Thyroid gland (tissue), 4 donors: ENCODE results near the gene REM2. TPM values are rescaled to one million over a fixed set of nuclear protein-coding genes. Genes with fewer than 3 reads are reported as not detected.
A peak's percentile ranks its signal among the peaks of the same experiment; 100 is the strongest.
"Not testable (repeated sequence)": the region's sequence is repeated elsewhere in the genome, so short reads cannot be mapped to it uniquely, and the experiment has no call there.

ENCODE experiments used
- DNase-seq, 2 donors: peaks; one replicate each; pipeline ENCODE4 v3.0.0-alpha.2; 2019
- H3K27ac ChIP-seq, 3 donors: fragments of 200-600 bp; sonication (generic); 1 replicate in 2 of 3; 2 replicates in 1 of 3; pipeline ENCODE4 v1.5.1; 2016 to 2019; ENCODE audit warnings: mild to moderate bottlenecking in 1 of 3, moderate library complexity in 1 of 3
- H3K27me3 ChIP-seq: fragments of 200-600 bp; sonication (generic); one replicate; pipeline ENCODE4 v1.5.1; 2019
- H3K36me3 ChIP-seq, 2 donors: fragments of 200-600 bp; sonication (generic); one replicate each; pipeline ENCODE4 v1.5.1; 2016 to 2019
- H3K4me1 ChIP-seq, 2 donors: fragments of 200-600 bp; sonication (generic); one replicate each; pipeline ENCODE4 v1.5.1; 2017 to 2019
- H3K4me3 ChIP-seq, 3 donors: fragments of 200-600 bp; sonication (generic); replicated peaks in 1 of 3; 1 replicate in 2 of 3; 2 replicates in 1 of 3; pipeline ENCODE4 v1.5.1; 2016; ENCODE audit warnings: mild to moderate bottlenecking in 1 of 3
- H3K9me3 ChIP-seq: fragments of 200-600 bp; sonication (generic); one replicate; pipeline ENCODE4 v1.5.1; 2017
- POLR2A ChIP-seq, 2 donors: fragments of 450-650 bp; IDR thresholded peaks; one replicate each; pipeline ENCODE4 v1.6.1; 2017; ENCODE audit warnings: antibody characterized with exemption in 2 of 2, mild to moderate bottlenecking in 2 of 2, moderate library complexity in 1 of 2
- WGBS, 2 donors: methylation state at CpG; one replicate each; pipeline ENCODE4 v1.1.5; 2017; 5-methylcytosine and 5-hydroxymethylcytosine counted together
- intact Hi-C: fragments of 100-400 bp; cut with DNase I; formaldehyde crosslinking; loops from one replicate; pipeline ENCODE4 v1.15.1; 2023
- total RNA-seq, 4 donors: library from RNA; depleted of rRNA; stranded (reverse); fragments of >200 nt; gene quantifications; one replicate each; pipeline ENCODE4 v1.2.3, GENCODE V29; 2016
- TF ChIP-seq, protein P1 (sequence below), 6 experiments: fragments of 200-600 bp in 3 of 6; fragments of 450-650 bp in 3 of 6; sonication (generic) in 3 of 6; IDR thresholded peaks; one replicate each; pipeline ENCODE4 v1.5.1; 2016 to 2019; ENCODE audit warnings: antibody characterized with exemption in 6 of 6, mild to moderate bottlenecking in 2 of 6, inconsistent platforms in 1 of 6, moderate library complexity in 1 of 6

REM2 gene
- total RNA-seq, 4 donors from 2014 or later = 0.54 to 1.2 (median 0.89) TPM; not detected in 1

DNA sequence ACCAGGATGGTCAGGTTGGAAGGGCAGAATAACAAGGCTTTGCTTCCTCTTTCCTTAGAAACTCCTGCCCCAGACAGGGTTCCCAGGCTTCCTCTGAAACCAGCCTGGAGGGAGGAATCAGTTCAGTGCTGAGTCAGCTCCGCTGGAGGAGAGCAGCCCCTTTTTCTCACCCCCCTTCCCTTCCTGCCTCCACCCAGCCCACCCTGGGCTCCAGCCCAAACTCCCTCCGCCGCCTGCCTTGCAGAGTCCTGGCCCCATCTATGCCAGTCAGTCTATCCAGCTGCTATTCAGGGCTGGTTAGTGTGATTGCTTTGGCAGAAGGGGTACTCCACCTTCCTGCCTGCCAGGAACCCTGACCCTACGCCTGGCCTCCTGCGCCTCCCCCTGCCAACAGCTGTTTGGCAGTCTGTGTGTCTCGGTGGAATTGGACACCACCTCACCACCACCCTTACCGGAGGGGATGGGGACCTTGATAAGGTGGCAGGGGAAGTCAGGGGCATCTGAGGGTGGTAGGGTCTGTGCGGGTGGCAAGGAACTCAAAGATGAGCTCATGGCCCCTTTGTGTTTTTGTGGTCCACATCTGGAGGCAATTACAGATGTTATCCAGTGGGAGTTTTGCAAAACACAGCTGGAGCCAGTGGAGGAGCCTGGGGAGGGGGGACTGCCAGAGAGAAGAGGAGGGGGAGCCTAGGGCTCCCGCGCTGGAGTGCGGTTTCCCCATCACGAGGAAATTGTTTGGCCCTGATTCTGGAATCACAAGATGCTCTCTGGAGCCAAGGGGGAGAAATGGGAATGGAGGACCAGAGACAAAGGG is 34.5 kb upstream of the REM2 start:
- Histone ChIP-seq H3K9me3 (no peaks in the 10 kb centered on the region), H3K27ac (peak overlapping the region; percentile 41 to 79 (median 73)), H3K27me3 (no peaks in the 10 kb centered on the region), H3K36me3 (peaks cover 25 to 32% of the 10 kb centered on the region in 2 donors), H3K4me1 (peaks cover 0 to 49% of the 10 kb centered on the region in 2 donors), H3K4me3 (no peak overlapping the region)
- intact Hi-C loops = loop anchor here (10.0 kb wide), 1 partner anchor 194 kb away; no protein-coding TSS in a partner anchor
- TF ChIP-seq POLR2A (IDR thresholded peaks at IDR 0.05) = no peak
- TF ChIP-seq, protein P1, sequence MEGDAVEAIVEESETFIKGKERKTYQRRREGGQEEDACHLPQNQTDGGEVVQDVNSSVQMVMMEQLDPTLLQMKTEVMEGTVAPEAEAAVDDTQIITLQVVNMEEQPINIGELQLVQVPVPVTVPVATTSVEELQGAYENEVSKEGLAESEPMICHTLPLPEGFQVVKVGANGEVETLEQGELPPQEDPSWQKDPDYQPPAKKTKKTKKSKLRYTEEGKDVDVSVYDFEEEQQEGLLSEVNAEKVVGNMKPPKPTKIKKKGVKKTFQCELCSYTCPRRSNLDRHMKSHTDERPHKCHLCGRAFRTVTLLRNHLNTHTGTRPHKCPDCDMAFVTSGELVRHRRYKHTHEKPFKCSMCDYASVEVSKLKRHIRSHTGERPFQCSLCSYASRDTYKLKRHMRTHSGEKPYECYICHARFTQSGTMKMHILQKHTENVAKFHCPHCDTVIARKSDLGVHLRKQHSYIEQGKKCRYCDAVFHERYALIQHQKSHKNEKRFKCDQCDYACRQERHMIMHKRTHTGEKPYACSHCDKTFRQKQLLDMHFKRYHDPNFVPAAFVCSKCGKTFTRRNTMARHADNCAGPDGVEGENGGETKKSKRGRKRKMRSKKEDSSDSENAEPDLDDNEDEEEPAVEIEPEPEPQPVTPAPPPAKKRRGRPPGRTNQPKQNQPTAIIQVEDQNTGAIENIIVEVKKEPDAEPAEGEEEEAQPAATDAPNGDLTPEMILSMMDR (IDR thresholded peaks at IDR 0.05) = no peak
- DNase-seq = peak in 1 of 2 donors; percentile 35
- WGBS, 2 donors = 44 to 57% methylated on average over 11 to 12 of the region's 12 CpGs

DNA sequence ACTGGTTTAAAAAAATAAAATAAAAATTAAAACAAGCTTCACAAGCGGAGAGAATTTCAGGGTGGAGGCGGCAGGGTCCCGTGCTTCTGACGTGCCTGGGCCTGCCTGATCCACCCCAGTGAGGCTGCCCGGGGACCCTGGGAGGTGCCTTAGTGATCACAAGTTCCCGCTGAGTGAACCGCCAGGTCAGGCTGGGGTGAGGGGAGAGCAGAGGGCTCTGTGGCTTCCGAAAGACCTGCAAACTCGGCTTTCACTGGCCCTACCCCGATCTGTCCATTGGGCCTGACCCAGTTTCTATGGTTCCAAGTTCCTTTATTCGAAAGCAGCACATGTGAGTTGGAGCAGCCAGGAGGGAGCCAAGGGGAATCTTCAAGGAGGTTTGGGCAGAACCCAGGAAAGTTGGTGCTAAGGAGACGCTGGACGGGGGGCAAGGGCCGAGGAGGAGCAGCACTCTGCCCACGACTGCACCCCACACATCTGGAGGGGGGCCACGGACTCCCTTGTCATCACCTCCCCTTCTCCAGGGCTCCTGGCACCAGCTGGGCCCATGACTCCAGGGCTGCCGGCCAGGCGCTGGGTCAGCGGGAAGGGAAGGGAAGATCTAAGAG is 33.7 kb upstream of the REM2 start:
- Histone ChIP-seq H3K4me3 (no peak overlapping the region), H3K27me3 (no peaks in the 10 kb centered on the region), H3K36me3 (peaks cover 23 to 27% of the 10 kb centered on the region in 2 donors), H3K27ac (peak overlapping the region; percentile 41 to 79 (median 73)), H3K4me1 (peaks cover 0 to 49% of the 10 kb centered on the region in 2 donors), H3K9me3 (no peaks in the 10 kb centered on the region)
- WGBS, 2 donors = 64 to 71% methylated on average over 16 to 17 of the region's 19 CpGs
- intact Hi-C loops = loop anchor here (10.0 kb wide), 1 partner anchor 195 kb away; no protein-coding TSS in a partner anchor
- DNase-seq = peak in 1 of 2 donors; percentile 17
- no peak for TF ChIP-seq POLR2A (IDR thresholded peaks at IDR 0.05)

DNA sequence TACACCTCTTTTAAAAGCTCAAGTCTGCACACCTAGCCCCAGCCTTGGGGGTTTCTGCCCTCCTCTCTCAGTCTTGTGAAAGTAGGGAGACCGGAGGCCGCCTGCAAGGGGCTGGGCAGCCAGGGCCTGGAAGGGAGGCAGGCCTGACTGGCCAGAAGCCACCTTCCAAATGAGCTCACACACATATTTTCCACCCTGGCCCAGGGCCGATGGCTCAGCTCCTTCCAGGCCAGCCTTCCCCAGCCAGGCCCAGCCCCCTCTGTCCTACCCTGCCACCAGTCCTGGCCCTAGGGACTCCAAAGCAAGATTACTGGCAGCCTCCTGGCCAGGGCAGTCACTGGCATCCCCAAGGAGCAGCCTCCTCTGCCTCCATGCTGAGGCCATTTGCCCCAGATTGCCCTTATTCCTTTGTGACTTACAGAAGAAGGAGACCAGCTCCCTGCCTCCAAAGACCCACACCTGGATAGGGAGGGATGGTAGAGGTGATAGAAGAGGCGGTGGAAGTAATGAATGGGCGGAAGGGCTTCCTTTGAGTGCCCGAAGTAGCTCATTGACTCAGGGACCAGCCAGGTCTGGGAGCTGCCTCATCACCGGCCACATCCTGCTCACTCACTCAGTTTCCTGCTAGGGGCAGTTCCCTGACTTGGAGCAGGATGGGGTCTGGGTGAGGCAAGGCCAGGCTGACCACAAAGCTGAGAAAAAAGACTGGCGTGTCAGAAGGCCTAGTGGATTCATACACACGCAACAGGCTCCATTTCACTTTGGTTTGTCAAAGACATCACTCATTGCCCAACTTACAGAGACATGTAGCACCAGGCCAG is 31.9 kb upstream of the REM2 start:
- Histone ChIP-seq H3K36me3 (peaks cover 7 to 9% of the 10 kb centered on the region in 2 donors), H3K4me1 (peaks cover 5 to 55% of the 10 kb centered on the region in 2 donors), H3K27me3 (no peaks in the 10 kb centered on the region), H3K9me3 (no peaks in the 10 kb centered on the region), H3K27ac (peak overlapping the region; percentile 41 to 82 (median 78)), H3K4me3 (no peak overlapping the region)
- peak; percentile 52 to 59 for DNase-seq
- intact Hi-C loops = loop anchor here (5.0 kb wide), 1 partner anchor 294 kb away; no protein-coding TSS in a partner anchor
- WGBS, 2 donors = 58 to 67% methylated on average over 7 to 9 of the region's 9 CpGs
- TF ChIP-seq, protein P1 (IDR thresholded peaks at IDR 0.05) = no peak
- no peak for TF ChIP-seq POLR2A (IDR thresholded peaks at IDR 0.05)

DNA sequence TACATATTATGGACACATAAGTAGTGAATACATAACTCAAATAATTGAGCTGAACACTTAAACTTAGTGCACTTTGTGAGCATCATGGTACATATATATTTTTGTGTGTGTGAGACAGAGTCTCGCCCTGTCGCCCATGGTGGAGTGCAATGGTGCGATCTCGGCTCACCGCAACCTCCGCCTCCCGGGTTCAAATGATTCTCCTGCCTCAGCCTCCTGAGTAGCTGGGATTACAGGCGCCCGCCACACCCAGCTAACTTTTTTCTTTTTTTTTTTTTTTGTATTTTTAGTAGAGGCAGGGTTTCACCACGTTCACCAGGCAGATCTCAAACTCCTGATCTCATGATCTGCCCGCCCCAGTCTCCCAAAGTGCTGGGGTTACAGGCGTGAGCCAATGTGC is 30.8 kb upstream of the REM2 start:
- H3K27ac ChIP-seq, H3K9me3 ChIP-seq, H3K4me3 ChIP-seq, H3K36me3 ChIP-seq, DNase-seq, H3K27me3 ChIP-seq: not testable (repeated sequence)
- peaks cover 5 to 51% of the 10 kb centered on the region in 2 donors for H3K4me1 ChIP-seq
- 82 to 84% methylated on average over 12 of the region's 12 CpGs for WGBS, 2 donors
- intact Hi-C loops = loop anchor here (2.0 to 5.0 kb wide), 2 partner anchors 29 to 295 kb away; no protein-coding TSS in a partner anchor

DNA sequence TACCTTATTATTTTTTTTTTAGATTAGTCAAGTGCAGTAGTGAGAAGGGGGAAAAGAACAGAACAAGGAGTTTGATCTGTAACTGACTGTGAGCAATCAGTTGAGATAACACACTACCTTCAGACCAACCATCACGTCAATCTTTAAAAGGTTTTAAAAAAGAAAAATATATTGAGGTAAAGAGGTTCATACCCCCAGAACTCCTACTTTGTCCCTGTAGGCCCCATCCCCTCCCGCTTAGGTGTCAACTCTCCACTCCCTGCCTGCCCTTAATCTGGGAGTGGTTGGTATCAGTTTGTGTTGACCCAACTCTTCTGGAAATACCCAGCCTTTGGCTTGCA is 30.5 kb upstream of the REM2 start:
- intact Hi-C loops = loop anchor here (2.0 to 5.0 kb wide), 2 partner anchors 30 to 295 kb away; no protein-coding TSS in a partner anchor

More for the DNA sequence above, 30.5 kb upstream of the REM2 start:
- Histone ChIP-seq H3K4me3 (no peak overlapping the region), H3K36me3 (no peaks in the 10 kb centered on the region), H3K4me1 (peaks cover 5 to 47% of the 10 kb centered on the region in 2 donors), H3K27me3 (no peaks in the 10 kb centered on the region), H3K27ac (peak overlapping the region in 1 of 3 donors; percentile 83), H3K9me3 (no peaks in the 10 kb centered on the region)
- DNase-seq = no peak
- WGBS, 2 donors = 84 to 90% methylated on average over 2 of the region's 2 CpGs
- TF ChIP-seq POLR2A (IDR thresholded peaks at IDR 0.05) = no peak
- TF ChIP-seq, protein P1 (IDR thresholded peaks at IDR 0.05) = no peak
